ENCODE measurements around the gene CCDC110.

GRCh38 chr4:185395956-185396723 lies 75.4 kb downstream of the CCDC110 start:
- TF ChIP-seq CTCF (IDR thresholded peaks at IDR 0.05) (peak in 2 of 4 experiments; percentile 11 to 20), POLR2AphosphoS5 (IDR thresholded peaks at IDR 0.05) (peak; percentile 86), POLR2A (IDR thresholded peaks at IDR 0.05) (peak; percentile 73 to 78), EP300 (IDR thresholded peaks at IDR 0.05) (peak; percentile 60)

All from gastroesophageal sphincter (tissue), 3 donors.